H9 (cell line): ENCODE results near the gene CPB2. TPM values are rescaled to one million over a fixed set of nuclear protein-coding genes. Genes with fewer than 3 reads are reported as not detected.

Source experiments
- DNase-seq: peaks from one replicate; pipeline ENCODE4 v3.0.0-alpha.2; 2017
- H2AFZ ChIP-seq: one replicate; pipeline ENCODE4 v1.6.1; 2013; ENCODE audit warnings: mild to moderate bottlenecking, low read length, control low read depth, moderate library complexity
- H2AK5ac ChIP-seq: 2 replicates; pipeline ENCODE4 v1.6.1; 2013; ENCODE audit warnings: low read length, control low read depth, mixed read lengths; ENCODE audit not compliant: insufficient read length
- H2BK120ac ChIP-seq: one replicate; pipeline ENCODE4 v1.6.1; 2013; ENCODE audit warnings: low read depth, mild to moderate bottlenecking, low read length, control low read depth, inconsistent platforms; ENCODE audit not compliant: poor library complexity, severe bottlenecking
- H2BK12ac ChIP-seq: 2 replicates; pipeline ENCODE4 v1.6.1; 2013; ENCODE audit warnings: low read length, control low read depth, mixed read lengths, low read depth; ENCODE audit not compliant: insufficient read length
- H2BK15ac ChIP-seq: 2 replicates; pipeline ENCODE4 v1.6.1; 2013; ENCODE audit warnings: low read depth, low read length, control low read depth
- H2BK20ac ChIP-seq: one replicate; pipeline ENCODE4 v1.6.1; 2013; ENCODE audit warnings: low read depth, mild to moderate bottlenecking, low read length, control low read depth, inconsistent platforms; ENCODE audit not compliant: poor library complexity, severe bottlenecking
- H2BK5ac ChIP-seq: 2 replicates; pipeline ENCODE4 v1.6.1; 2013; ENCODE audit warnings: low read length, control low read depth, mixed read lengths; ENCODE audit not compliant: insufficient read length
- H3K14ac ChIP-seq: 2 replicates; pipeline ENCODE4 v1.6.1; 2013; ENCODE audit warnings: low read length, control low read depth; ENCODE audit not compliant: insufficient read depth
- H3K18ac ChIP-seq: 2 replicates; pipeline ENCODE4 v1.6.1; 2013; ENCODE audit warnings: low read depth, mild to moderate bottlenecking, mixed read lengths, low read length, control low read depth; ENCODE audit not compliant: insufficient read length
- H3K23ac ChIP-seq: 2 replicates; pipeline ENCODE4 v1.6.1; 2013; ENCODE audit warnings: low read length, control low read depth, mixed read lengths, low read depth; ENCODE audit not compliant: insufficient read length
- H3K23me2 ChIP-seq: 2 replicates; pipeline ENCODE4 v1.6.1; 2013; ENCODE audit warnings: low read depth, mild to moderate bottlenecking, mixed read lengths, low read length, control low read depth; ENCODE audit not compliant: insufficient read length, poor library complexity, severe bottlenecking
- H3K27ac ChIP-seq: 2 replicates; pipeline ENCODE4 v1.5.1; 2013; ENCODE audit warnings: low read length, control low read depth, mixed read lengths, low read depth; ENCODE audit not compliant: insufficient read length
- H3K27me3 ChIP-seq: 2 replicates; pipeline ENCODE4 v1.6.1; 2013; ENCODE audit warnings: low read length, control low read depth, inconsistent platforms; ENCODE audit not compliant: insufficient read depth
- H3K4ac ChIP-seq: 2 replicates; pipeline ENCODE4 v1.6.1; 2013; ENCODE audit warnings: low read depth, mild to moderate bottlenecking, control low read depth, inconsistent platforms, low read length, moderate library complexity
- H3K4me1 ChIP-seq: 2 replicates; pipeline ENCODE4 v1.6.1; 2013; ENCODE audit warnings: low read length, control low read depth, inconsistent platforms; ENCODE audit not compliant: insufficient read depth
- H3K4me2 ChIP-seq: 2 replicates; pipeline ENCODE4 v1.6.1; 2013; ENCODE audit warnings: low read length, control low read depth, mixed read lengths; ENCODE audit not compliant: insufficient read length, insufficient read depth
- H3K56ac ChIP-seq: 2 replicates; pipeline ENCODE4 v1.6.1; 2013; ENCODE audit warnings: low read depth, mild to moderate bottlenecking, mixed read lengths, low read length, control low read depth; ENCODE audit not compliant: insufficient read length
- H3K79me1 ChIP-seq: 2 replicates; pipeline ENCODE4 v1.6.1; 2013; ENCODE audit warnings: low read depth, mild to moderate bottlenecking, moderate library complexity, low read length, control low read depth, inconsistent platforms; ENCODE audit not compliant: insufficient read depth, poor library complexity, severe bottlenecking
- H3K79me2 ChIP-seq: 2 replicates; pipeline ENCODE4 v1.6.1; 2013; ENCODE audit warnings: low read length, control low read depth, inconsistent platforms; ENCODE audit not compliant: insufficient read depth
- H3K9ac ChIP-seq: 2 replicates; pipeline ENCODE4 v1.6.1; 2013; ENCODE audit warnings: low read length, control low read depth, mixed read lengths; ENCODE audit not compliant: insufficient read length; ENCODE audit errors: extremely low read depth
- H3K9me3 ChIP-seq: one replicate; pipeline ENCODE4 v1.6.1; 2013; ENCODE audit warnings: low read depth, low read length, inconsistent platforms; ENCODE audit not compliant: control insufficient read depth
- H3T11ph ChIP-seq: one replicate; pipeline ENCODE4 v1.6.1; 2013; ENCODE audit warnings: mild to moderate bottlenecking, low read length, control low read depth, inconsistent platforms
- H4K20me1 ChIP-seq: one replicate; pipeline ENCODE4 v1.6.1; 2013; ENCODE audit not compliant: control insufficient read depth, insufficient read length, insufficient read depth
- H4K5ac ChIP-seq: 2 replicates; pipeline ENCODE4 v1.6.1; 2013; ENCODE audit warnings: low read depth, mild to moderate bottlenecking, mixed read lengths, low read length, control low read depth; ENCODE audit not compliant: insufficient read length
- H4K8ac ChIP-seq: replicated peaks from 2 replicates; pipeline ENCODE4 v1.6.1; 2013; ENCODE audit warnings: low read length, control low read depth, mixed read lengths, low read depth; ENCODE audit not compliant: insufficient read length
- H4K91ac ChIP-seq: 2 replicates; pipeline ENCODE4 v1.6.1; 2013; ENCODE audit warnings: low read depth, mild to moderate bottlenecking, moderate library complexity, mixed read lengths, low read length, control low read depth; ENCODE audit not compliant: insufficient read length
- H3K27ac Mint-ChIP-seq, 3 experiments: 2 replicates in 2 of 3; 3 replicates in 1 of 3; pipeline ENCODE4 v1.8.0; 2020 to 2021; ENCODE audit warnings: mixed read lengths in 3 of 3, mild to moderate bottlenecking in 1 of 3, moderate library complexity in 1 of 3
- H3K27me3 Mint-ChIP-seq: 2 replicates; pipeline ENCODE4 v1.8.0; 2021; ENCODE audit warnings: low read depth, mild to moderate bottlenecking, moderate library complexity, mixed read lengths
- H3K36me3 Mint-ChIP-seq, 3 experiments: 2 replicates in 2 of 3; 3 replicates in 1 of 3; pipeline ENCODE4 v1.8.0; 2020 to 2021; ENCODE audit warnings: low read depth in 3 of 3, mixed read lengths in 3 of 3; ENCODE audit not compliant: insufficient read depth in 1 of 3
- H3K4me1 Mint-ChIP-seq, 2 experiments: 2 replicates each; pipeline ENCODE4 v1.8.0; 2020; ENCODE audit warnings: mixed read lengths in 2 of 2
- H3K4me3 Mint-ChIP-seq, 2 experiments: 2 replicates in 1 of 2; 3 replicates in 1 of 2; pipeline ENCODE4 v1.8.0; 2020 to 2021; ENCODE audit warnings: mild to moderate bottlenecking in 2 of 2, mixed read lengths in 2 of 2, moderate library complexity in 1 of 2
- H3K9me3 Mint-ChIP-seq, 2 experiments: 2 replicates in 1 of 2; 3 replicates in 1 of 2; pipeline ENCODE4 v1.8.0; 2020; ENCODE audit warnings: mild to moderate bottlenecking in 2 of 2, mixed read lengths in 2 of 2, moderate library complexity in 1 of 2
- WGBS: extraction: QIAGEN DNeasy Blood & Tissue Kit; methylation state at CpG from one replicate; pipeline ENCODE4 v1.1.7; 2013; ENCODE audit warnings: missing lambda C conversion rate, low lambda C conversion rate, mixed read lengths; ENCODE audit not compliant: insufficient read length; ENCODE audit errors: extremely low coverage; 5-methylcytosine and 5-hydroxymethylcytosine counted together
- total RNA-seq: library from RNA; stranded (reverse); gene quantifications from 2 replicates; pipeline ENCODE4 v1.2.1, GENCODE V29; 2021
- TF ChIP-seq, protein P1 (sequence below): fragments of 200-600 bp; sonication (generic); conservative IDR thresholded peaks from 3 replicates; pipeline ENCODE4 v1.8.0; 2021; ENCODE audit warnings: antibody characterized with exemption, mild to moderate bottlenecking

Gene CPB2
- total RNA-seq, 1 experiment from 2014 or later = not detected

DNA sequence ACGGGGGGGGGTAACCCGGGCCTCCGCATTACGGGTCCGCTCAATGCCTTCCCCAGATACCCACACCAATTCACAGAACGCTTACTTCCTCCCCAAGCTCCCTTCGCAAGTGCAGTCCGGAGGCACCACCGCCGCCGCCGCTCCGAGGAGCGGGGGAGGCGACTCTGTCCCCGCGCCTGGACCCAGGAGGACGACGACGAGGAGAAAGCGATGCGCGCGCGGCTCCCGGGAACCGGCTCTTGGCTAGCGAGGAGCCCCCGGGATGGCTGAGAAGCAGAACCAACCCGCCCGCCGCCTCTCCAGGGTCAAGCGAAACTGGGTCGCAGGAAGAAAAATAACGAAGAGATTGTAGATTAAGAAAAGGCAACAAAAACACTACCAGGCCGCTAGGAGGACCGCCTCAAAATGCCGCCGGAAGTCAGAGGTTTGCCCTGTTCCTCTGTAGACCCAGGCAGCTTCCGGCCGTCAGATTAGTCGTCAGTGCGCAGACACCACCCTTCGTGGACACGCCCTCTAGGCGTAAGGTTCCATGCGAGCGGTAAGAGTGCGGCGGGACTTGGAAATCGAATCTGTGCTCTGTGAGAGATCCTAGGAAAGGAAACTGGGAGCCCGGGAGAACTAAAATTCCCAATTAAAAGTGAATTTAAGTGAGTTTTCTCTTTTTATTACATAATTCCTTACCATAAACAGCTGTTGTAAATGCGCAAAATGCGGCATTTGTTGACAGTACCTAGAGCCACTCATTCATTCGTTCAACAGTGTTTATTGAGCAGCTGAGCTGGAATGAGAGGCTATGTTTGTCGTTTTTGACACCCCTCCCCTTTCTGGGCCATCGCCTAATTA lies 52.3 kb downstream of the CPB2 start, which contains the start of gene ZC3H13:
TSS of gene ZC3H13 (minus strand) at position 428 of the 843 bp plus-strand sequence. CDS start 7,239 bp downstream, outside the sequence.
- Histone ChIP-seq H3K79me1 (no peaks in the 10 kb centered on the region), H3K27ac (no peak within 1 kb of the TSS), H3K4me2 (peak within 1 kb of the TSS; percentile 79), H2BK15ac (no peak within 1 kb of the TSS), H2BK20ac (no peak within 1 kb of the TSS), H3K4me1 (no peaks in the 10 kb centered on the region), H3K4ac (no peak within 1 kb of the TSS), H3K9me3 (no peaks in the 10 kb centered on the region), H3K27me3 (no peaks in the 10 kb centered on the region), H3K79me2 (peaks cover 21% of the 10 kb centered on the region; the same call in 1 of the 2 replicates), H4K20me1 (no peaks in the 10 kb centered on the region), H4K8ac (no peak within 1 kb of the TSS), H2BK12ac (no peak within 1 kb of the TSS), H2BK5ac (no peak within 1 kb of the TSS), H3K18ac (peak within 1 kb of the TSS; percentile 72), H3K14ac (peak within 1 kb of the TSS; percentile 68; the same call in 1 of the 2 replicates), H4K91ac (no peak within 1 kb of the TSS), H3K9ac (peak within 1 kb of the TSS; percentile 92), H2BK120ac (no peak within 1 kb of the TSS), H2AFZ (peak within 1 kb of the TSS; percentile 65), H3K23ac (no peak within 1 kb of the TSS), H3T11ph (no peak within 1 kb of the TSS), H3K56ac (no peak within 1 kb of the TSS), H4K5ac (no peak within 1 kb of the TSS), H2AK5ac (no peak within 1 kb of the TSS), H3K23me2 (no peaks in the 10 kb centered on the region)
- Mint-ChIP-seq H3K36me3 (no peaks in the 10 kb centered on the region), H3K4me1 (peaks cover 6 to 13% of the 10 kb centered on the region in 2 experiments), H3K4me3 (peak within 1 kb of the TSS; percentile 92 to 93), H3K27ac (peak within 1 kb of the TSS; percentile 97 to 98 (median 97)), H3K9me3 (no peaks in the 10 kb centered on the region), H3K27me3 (no peaks in the 10 kb centered on the region; the same call in 1 of the 2 replicates)
- peak; percentile 96 for DNase-seq
- TF ChIP-seq, protein P1, sequence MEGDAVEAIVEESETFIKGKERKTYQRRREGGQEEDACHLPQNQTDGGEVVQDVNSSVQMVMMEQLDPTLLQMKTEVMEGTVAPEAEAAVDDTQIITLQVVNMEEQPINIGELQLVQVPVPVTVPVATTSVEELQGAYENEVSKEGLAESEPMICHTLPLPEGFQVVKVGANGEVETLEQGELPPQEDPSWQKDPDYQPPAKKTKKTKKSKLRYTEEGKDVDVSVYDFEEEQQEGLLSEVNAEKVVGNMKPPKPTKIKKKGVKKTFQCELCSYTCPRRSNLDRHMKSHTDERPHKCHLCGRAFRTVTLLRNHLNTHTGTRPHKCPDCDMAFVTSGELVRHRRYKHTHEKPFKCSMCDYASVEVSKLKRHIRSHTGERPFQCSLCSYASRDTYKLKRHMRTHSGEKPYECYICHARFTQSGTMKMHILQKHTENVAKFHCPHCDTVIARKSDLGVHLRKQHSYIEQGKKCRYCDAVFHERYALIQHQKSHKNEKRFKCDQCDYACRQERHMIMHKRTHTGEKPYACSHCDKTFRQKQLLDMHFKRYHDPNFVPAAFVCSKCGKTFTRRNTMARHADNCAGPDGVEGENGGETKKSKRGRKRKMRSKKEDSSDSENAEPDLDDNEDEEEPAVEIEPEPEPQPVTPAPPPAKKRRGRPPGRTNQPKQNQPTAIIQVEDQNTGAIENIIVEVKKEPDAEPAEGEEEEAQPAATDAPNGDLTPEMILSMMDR = peak; percentile 56; the same call in 2 of the 3 replicates
- no CpG with 5 or more reads among the region's 57 CpGs for WGBS
